Fibroblast of lung (primary cell): Measurements from ENCODE around the gene PLCD4.

Source experiments
- EZH2 ChIP-seq: IDR thresholded peaks from 2 replicates; pipeline ENCODE4 v1.5.1; 2012; ENCODE audit warnings: low read length, control low read depth, mild to moderate bottlenecking; ENCODE audit errors: missing control alignments
- TF ChIP-seq, protein P1 (sequence below), 2 donors: IDR thresholded peaks in 1 of 2; conservative IDR thresholded peaks in 1 of 2; 1 replicate in 1 of 2; 2 replicates in 1 of 2; pipeline ENCODE4 v1.5.1; 2011 to 2012; ENCODE audit warnings: low read length in 2 of 2, control low read depth in 1 of 2, inconsistent platforms in 1 of 2, low read depth in 1 of 2, mild to moderate bottlenecking in 1 of 2

DNA sequence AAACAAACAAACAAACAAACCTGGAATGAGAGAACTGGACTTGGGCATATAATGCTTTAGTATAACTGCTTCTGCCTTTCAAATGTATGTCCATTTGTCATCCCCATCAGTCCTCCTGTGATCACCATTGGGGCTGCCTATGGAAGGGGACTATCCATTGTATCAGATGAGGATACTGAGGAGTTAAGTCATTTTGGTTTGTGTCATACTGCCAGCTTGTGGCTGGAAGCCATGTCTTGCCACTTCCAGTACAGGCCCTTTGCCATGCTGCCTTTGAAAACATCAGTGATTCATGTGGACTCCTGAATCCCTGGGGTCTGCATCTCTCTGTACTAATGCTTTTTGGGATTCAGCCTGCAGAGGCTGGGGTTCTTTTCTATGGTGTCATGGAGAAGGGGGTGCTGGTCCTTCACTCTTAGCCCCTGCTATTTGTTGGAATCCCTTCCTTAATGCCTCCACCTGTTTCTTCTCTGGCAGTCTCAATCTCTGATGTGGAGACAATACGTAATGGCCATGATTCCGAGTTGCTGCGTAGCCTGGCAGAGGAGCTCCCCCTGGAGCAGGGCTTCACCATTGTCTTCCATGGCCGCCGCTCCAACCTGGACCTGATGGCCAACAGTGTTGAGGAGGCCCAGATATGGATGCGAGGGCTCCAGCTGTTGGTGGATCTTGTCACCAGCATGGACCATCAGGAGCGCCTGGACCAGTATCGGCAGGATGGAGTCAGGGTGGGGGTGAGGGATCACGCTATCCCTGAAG lies 10.6 kb downstream of the PLCD4 start:
- TF ChIP-seq, protein P1, sequence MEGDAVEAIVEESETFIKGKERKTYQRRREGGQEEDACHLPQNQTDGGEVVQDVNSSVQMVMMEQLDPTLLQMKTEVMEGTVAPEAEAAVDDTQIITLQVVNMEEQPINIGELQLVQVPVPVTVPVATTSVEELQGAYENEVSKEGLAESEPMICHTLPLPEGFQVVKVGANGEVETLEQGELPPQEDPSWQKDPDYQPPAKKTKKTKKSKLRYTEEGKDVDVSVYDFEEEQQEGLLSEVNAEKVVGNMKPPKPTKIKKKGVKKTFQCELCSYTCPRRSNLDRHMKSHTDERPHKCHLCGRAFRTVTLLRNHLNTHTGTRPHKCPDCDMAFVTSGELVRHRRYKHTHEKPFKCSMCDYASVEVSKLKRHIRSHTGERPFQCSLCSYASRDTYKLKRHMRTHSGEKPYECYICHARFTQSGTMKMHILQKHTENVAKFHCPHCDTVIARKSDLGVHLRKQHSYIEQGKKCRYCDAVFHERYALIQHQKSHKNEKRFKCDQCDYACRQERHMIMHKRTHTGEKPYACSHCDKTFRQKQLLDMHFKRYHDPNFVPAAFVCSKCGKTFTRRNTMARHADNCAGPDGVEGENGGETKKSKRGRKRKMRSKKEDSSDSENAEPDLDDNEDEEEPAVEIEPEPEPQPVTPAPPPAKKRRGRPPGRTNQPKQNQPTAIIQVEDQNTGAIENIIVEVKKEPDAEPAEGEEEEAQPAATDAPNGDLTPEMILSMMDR (conservative IDR thresholded peaks at IDR 0.05 in 1 of 2, IDR thresholded peaks at IDR 0.05 in 1 of 2; ENCODE audit: low read depth in 1 of 2, low read length in 2 of 2) = no peak
- no peak for TF ChIP-seq EZH2
